HG03457 (cell line): ENCODE data around the gene SBF2.
"Not testable (repeated sequence)": the region's sequence is repeated elsewhere in the genome, so short reads cannot be mapped to it uniquely, and the experiment has no call there.

Experiments used
- ATAC-seq: cut with Tn5 transposase; IDR thresholded peaks from one replicate; pipeline ENCODE4 v1.9.1; 2021; ENCODE audit warnings: moderate number of reproducible peaks; ENCODE audit not compliant: unreplicated experiment

The SBF2 gene

DNA sequence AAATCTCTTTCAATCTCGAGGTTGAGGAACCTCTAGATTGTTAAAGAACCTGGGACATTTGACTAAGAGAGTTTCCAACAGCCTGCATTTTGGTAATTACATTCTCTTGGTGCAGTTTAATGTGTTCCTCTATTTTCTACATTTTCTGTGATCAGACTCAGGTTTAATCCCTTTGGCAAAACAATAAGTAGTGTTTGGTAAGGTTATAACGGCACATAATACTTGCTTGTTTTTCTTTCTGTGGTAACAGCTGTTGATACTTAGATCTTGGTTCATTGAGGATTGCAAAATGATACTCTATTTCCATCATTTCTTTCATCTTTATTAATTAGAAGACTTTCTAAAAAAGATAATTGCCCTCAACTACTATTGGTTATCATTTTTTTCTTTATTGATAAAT is 271.3 kb downstream of the SBF2 start:
- ATAC-seq, result no peak

DNA sequence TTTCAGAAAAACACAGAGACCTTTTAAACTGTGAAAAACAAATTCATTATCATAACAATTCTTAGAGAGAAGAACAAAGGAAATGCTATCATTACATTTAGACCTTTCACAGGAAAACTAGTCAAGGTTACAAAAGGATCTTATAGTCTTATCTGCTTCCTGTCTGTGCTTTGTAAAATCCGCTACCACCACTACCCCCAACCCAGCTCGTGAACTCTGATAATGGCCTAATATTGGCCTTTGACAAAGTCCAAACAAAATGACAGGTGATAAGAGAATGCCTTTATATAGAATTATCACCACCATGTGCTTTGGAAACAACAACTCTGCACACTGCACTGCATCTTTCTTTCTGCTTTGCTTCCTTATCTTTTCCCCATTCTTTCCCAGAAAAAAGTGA is 272.5 kb downstream of the SBF2 start:
- ATAC-seq, result no peak

DNA sequence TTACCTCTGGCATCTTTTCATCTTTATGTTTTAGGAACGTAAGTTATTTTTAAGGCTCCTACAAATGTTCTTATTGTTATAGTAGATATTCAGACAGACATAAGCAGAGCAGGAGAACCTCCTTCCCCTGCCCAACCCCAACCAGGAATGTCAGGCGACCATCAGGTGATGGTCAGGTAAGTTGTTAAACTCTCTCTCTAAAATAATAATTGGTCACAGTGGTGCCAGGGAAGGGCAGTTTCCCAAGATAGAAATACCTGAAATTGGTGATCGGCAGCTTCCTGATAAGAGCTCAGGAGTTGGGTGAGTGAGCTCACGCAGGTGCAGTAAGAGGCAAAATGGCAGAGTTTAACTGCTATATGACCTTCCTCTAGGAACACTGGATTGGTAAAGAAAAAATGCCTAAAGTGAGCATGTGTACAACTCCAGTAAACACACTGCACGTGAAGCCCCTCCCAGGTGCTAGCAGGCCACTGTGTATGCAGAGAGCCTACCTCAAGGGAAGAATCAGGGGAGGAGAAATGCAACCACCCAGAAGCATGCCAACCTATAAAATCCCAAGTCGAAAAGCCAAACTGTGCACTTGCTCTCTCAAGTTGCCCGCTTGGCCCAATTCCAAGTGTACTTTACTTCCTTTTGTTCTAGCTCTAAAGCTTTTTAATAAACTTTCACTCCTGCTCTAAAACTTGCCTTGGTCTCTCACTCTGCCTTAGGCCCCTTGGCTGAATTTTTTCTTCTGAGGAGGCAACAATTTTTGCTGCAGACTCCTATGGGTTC is 273.9 kb downstream of the SBF2 start:
- no peak for ATAC-seq

DNA sequence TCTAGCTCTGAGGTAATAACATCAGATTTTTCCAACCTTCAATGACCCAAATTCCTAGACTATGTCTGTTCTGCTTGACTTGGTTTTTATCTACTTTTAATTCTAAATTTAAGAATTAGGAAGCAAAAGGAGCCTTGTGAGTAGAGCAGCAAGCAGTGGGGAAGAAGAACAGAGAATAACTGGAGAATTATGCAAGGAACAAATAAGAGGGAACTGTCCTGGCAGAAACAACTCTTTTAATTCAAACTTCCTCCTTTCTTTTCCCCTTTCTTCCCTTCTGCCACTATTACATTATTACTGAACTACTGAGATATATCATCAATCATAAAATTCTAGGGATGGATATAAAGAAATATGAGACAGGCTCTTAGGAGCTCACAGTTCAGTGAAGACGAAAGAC is 276.1 kb downstream of the SBF2 start:
- ATAC-seq, result no peak

- ATAC-seq, result no peak
Observed at GRCh38 chr11:10017050-10017449, 277.0 kb downstream of the SBF2 start.

DNA sequence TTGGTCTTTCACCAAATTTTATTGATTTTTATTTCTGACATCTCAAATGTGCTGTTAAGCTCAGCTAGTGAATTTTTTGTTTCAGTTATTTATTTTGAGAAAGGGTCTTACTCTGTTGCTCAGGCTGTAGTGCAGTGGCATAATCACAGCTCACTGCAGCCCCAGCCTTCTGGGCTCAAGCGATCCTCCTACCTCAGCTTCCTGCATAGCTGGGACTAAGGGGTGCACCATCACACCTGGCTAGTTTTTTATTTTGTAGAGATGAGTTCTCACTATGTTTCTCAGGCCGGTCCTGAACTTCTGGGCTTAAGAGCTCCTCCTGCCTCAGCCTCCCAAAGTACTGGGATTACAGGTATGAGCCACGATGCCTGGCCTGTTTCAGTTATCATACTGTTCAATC is 282.0 kb downstream of the SBF2 start:
- ATAC-seq, result no peak

DNA sequence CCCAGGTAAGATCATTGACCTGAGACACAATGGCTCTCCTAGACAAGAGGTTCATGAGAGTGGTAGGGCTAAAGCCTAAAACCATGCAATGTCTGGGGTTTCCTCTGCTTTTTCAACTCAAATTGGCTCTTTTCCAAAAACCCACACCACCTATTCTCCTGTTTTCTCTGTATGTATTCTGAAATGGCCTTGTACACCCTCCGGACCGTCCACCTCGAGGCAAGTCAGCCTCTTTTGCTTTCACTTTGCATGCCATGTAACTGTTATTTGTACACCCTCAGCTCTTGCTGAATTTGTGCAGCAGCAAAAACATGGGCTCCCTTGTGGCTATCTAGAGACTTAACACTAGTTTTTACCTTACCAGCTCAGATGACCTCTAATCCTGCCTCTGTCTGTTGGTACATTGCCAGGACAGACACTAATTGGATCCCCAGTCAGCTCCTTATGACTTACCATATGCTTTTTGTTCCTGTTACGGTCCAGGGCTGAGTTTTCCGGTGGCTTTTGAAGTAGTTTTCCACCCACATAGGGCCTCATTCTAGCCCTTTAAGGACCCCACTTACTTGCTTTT is 288.0 kb downstream of the SBF2 start:
- ATAC-seq, result no peak

- ATAC-seq, result no peak
Observed at GRCh38 chr11:10004526-10005113, 289.4 kb downstream of the SBF2 start.

DNA sequence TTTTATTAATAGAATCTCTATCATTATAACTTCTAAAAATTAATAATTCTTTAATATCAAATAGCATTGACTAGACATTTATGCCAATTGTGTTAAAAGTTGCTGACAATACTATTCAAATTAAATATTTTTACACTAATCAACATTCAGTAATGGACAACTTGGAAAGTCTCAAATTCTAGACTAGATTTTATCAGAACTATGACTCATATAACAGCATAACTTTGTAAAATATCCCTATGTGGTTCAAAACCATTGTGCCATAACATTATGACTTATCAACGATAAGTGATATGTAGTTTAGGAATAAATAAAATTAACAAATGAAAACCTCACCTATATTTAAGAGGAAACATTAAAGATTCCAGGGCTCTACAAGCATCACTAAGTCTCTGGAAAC is 291.8 kb downstream of the SBF2 start:
- ATAC-seq, result no peak

GRCh38 chr11:9992306-9992705 is 301.7 kb downstream of the SBF2 start:
- ATAC-seq, result no peak

- no peak for ATAC-seq
Observed at GRCh38 chr11:9990221-9990973, 303.6 kb downstream of the SBF2 start.

DNA sequence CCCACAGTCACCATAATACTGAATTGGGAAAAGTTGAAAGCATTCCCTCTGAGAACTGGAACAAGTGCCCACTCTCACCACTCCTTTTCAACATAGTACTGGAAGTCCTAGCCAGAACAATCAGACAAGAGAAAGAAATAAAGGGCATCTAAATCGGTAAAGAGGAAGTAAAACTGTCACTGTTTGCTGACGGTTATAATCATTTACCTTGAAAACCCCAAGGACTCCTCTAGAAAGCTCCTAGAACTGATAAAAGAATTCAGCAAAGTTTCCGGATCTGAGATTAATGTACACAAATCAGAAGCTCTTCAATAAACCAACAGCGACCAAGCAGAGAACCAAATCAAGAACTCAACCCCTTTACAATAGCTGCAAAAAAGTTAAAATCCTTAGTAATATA is 306.7 kb downstream of the SBF2 start:
- not testable (repeated sequence) for ATAC-seq

GRCh38 chr11:9982796-9983579 is 311.0 kb downstream of the SBF2 start:
- no peak for ATAC-seq

DNA sequence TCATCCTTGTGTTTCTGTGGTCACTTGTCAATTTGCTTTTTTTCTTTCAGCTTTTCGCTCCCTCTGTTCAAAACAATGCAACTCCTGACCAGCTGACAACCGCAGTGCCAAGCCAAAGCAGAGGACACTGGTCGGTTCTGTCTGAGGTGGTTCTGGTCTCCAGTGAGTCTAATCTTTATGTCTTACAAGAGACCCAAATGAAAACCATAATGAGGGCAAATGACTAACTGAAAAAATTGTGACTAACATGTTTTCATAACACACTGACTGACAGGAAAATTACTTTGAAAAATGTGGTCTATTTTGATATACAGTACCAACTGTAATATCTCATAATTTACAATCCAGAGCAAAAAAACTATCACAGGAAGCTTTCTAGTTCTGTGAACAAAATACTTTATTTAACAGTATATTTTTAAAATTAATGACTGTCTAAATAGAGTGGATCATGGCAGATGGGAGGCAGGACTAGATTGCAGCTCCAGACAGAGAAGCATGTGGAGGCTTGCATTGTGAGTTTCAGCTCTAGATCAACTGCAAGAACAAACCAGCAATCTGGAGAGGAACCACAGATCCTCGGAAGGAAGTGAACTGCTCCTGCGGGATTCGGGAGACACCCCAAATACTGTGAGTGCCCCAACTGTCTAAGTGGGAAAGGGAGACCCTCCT is 311.8 kb downstream of the SBF2 start:
- ATAC-seq, result no peak

DNA sequence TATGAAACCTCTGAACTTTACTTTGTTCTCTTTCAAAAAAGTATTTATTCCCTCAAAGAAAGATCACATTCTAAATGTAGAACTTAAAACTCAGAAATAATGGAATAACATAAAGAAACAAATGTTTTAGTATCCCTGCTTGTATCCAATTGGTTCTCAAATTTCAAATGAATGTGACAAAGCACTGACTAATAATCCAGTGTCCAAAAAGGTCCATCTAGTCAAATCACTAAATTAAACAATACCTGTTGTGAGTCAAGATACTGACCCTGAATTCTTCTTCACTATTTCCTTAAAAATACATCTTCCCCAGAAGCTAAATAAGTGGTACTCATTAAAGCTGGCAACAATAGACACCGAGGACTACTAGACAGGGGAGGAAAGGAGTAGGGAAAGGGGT is 313.1 kb downstream of the SBF2 start:
- no peak for ATAC-seq

- no peak for ATAC-seq
Observed at GRCh38 chr11:9977554-9977953, 316.5 kb downstream of the SBF2 start.

GRCh38 chr11:9974375-9974774 is 319.6 kb downstream of the SBF2 start:
- ATAC-seq, result no peak

GRCh38 chr11:9973921-9974320 is 320.1 kb downstream of the SBF2 start:
- ATAC-seq, result no peak

GRCh38 chr11:9972989-9973388 is 321.0 kb downstream of the SBF2 start:
- ATAC-seq, result no peak

DNA sequence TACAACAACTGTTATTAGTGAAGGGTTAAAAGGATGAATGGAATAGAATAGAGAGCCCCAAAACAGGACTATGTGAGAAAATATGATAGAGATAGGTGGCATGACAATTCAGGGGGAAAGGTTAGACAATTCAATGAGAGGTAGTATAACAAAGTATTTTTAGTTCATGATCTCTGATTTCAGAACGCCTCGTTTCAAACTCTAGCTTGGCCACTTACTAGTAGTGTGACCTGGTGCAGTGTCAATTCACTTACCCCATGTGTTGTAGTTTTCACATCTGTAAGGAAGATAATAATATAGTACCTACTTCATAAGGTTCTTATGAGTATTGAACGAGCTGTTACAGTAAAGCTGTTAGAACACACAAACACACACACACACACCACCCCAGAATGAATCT is 322.1 kb downstream of the SBF2 start:
- no peak for ATAC-seq
